HT-29 (cell line): ENCODE measurements around the gene RARA. TPM values are rescaled to one million over a fixed set of nuclear protein-coding genes. Genes with fewer than 3 reads are reported as not detected.

Experiments used
- DNase-seq: peaks from one replicate; pipeline ENCODE4 v3.0.0-alpha.2; 2015; ENCODE audit warnings: low spot score
- total RNA-seq: library from RNA; depleted of rRNA; stranded (reverse); fragments of >200 nt; shearing (Covaris generic); gene quantifications from 2 replicates; pipeline ENCODE4 v1.2.3, GENCODE V29; 2014

RARA gene
- total RNA-seq, 1 experiment from 2014 or later: 44.5 TPM

GRCh38 chr17:40327735-40328385, 18.9 kb downstream of the RARA start:
- DNase-seq: no peak

- no peak for DNase-seq
These were observed 19.4 kb downstream of the RARA start for GRCh38 chr17:40328386-40328766.

GRCh38 chr17:40329839-40330794, 21.1 kb downstream of the RARA start:
- DNase-seq: no peak

GRCh38 chr17:40330850-40331470, 22.0 kb downstream of the RARA start:
- no peak for DNase-seq

- DNase-seq: peak; percentile 77
These were observed 23.0 kb downstream of the RARA start for GRCh38 chr17:40331743-40332641.

- no peak for DNase-seq
These were observed 24.9 kb downstream of the RARA start for GRCh38 chr17:40333781-40334448.

- DNase-seq: no peak
These were observed 26.6 kb downstream of the RARA start for GRCh38 chr17:40335620-40336019.

- no peak for DNase-seq
These were observed 28.4 kb downstream of the RARA start for GRCh38 chr17:40337351-40337750.

GRCh38 chr17:40338058-40338457, 29.1 kb downstream of the RARA start:
- no peak for DNase-seq

GRCh38 chr17:40338941-40339649, 30.1 kb downstream of the RARA start:
- no peak for DNase-seq

- DNase-seq: no peak
These were observed 31.3 kb downstream of the RARA start for GRCh38 chr17:40340327-40340726.

GRCh38 chr17:40340880-40341807, 32.2 kb downstream of the RARA start:
- peak; percentile 86 for DNase-seq

GRCh38 chr17:40341808-40342503, 33.0 kb downstream of the RARA start:
- peak; percentile 74 for DNase-seq

GRCh38 chr17:40342504-40343218, 33.7 kb downstream of the RARA start:
- DNase-seq: no peak

GRCh38 chr17:40343219-40344119, 34.5 kb downstream of the RARA start:
- no peak for DNase-seq

GRCh38 chr17:40344421-40345160, 35.6 kb downstream of the RARA start:
- DNase-seq: no peak
